HEK293 (cell line): ENCODE results near the gene HOXA3.

Experiments used
- CTCF ChIA-PET: fragments of 350-600 bp; formaldehyde crosslinking; extraction: SDS; loops from one replicate; lab custom pipeline; 2021; ENCODE audit warnings: antibody characterized with exemption; lab: Yijun Ruan, JAX
- POLR2A ChIA-PET: fragments of 300-600 bp; formaldehyde crosslinking; extraction: SDS; loops from one replicate; lab custom pipeline; 2020; ENCODE audit warnings: antibody characterized with exemption, inconsistent platforms; lab: Yijun Ruan, JAX
- H3K27ac ChIP-seq: fragments of 200-500 bp; sonication (Bioruptor generic); 2 replicates; pipeline ENCODE4 v1.5.1; 2014; ENCODE audit warnings: low read depth, low read length, control low read depth, inconsistent platforms; ENCODE audit errors: extremely low read depth
- H3K36me3 ChIP-seq, 2 experiments: fragments of 200-500 bp in 1 of 2; sonication (Bioruptor generic) in 1 of 2; 1 replicate in 1 of 2; 2 replicates in 1 of 2; pipeline ENCODE4 v1.5.1; 2014 to 2017; ENCODE audit warnings: inconsistent platforms in 2 of 2, low read length in 2 of 2; ENCODE audit not compliant: control insufficient read depth in 2 of 2, insufficient read depth in 1 of 2
- H3K4me1 ChIP-seq: fragments of 200-500 bp; sonication (Bioruptor generic); 2 replicates; pipeline ENCODE4 v1.5.1; 2014; ENCODE audit warnings: mild to moderate bottlenecking, low read length, inconsistent platforms; ENCODE audit not compliant: control insufficient read depth, insufficient read depth
- H3K4me3 ChIP-seq: 2 replicates; pipeline ENCODE4 v1.5.1; 2011; ENCODE audit warnings: low read depth, mild to moderate bottlenecking, control low read depth, low read length, moderate library complexity
- H3K9me3 ChIP-seq: fragments of 200-500 bp; sonication (Bioruptor generic); 2 replicates; pipeline ENCODE4 v1.5.1; 2014; ENCODE audit warnings: low read depth, low read length, inconsistent platforms; ENCODE audit not compliant: control insufficient read depth, insufficient read depth
- BCL11A ChIP-seq: fragments of 450-650 bp; formaldehyde crosslinking; IDR thresholded peaks from 2 replicates; pipeline ENCODE4 v1.5.1; 2016; ENCODE audit warnings: low read depth, missing biosample characterization, missing genetic modification characterization
- EGR2 ChIP-seq: fragments of 450-650 bp; formaldehyde crosslinking; IDR thresholded peaks from 2 replicates; pipeline ENCODE4 v1.5.1; 2016; ENCODE audit warnings: low read depth, missing biosample characterization, missing genetic modification characterization
- HOXD13 ChIP-seq: sonication (generic); formaldehyde crosslinking; IDR thresholded peaks from 2 replicates; pipeline ENCODE4 v1.8.0; 2022; ENCODE audit warnings: missing genetic modification reagents, borderline replicate concordance
- IKZF3 ChIP-seq: fragments of 450-650 bp; IDR thresholded peaks from 2 replicates; pipeline ENCODE4 v1.5.0; 2018; ENCODE audit warnings: missing biosample characterization, mild to moderate bottlenecking, missing genetic modification characterization, moderate library complexity
- KLF1 ChIP-seq: fragments of 450-650 bp; formaldehyde crosslinking; IDR thresholded peaks from 2 replicates; pipeline ENCODE4 v1.5.1; 2016; ENCODE audit warnings: missing biosample characterization, missing genetic modification characterization
- KLF10 ChIP-seq: fragments of 450-650 bp; IDR thresholded peaks from 2 replicates; pipeline ENCODE4 v1.5.1; 2018; ENCODE audit warnings: missing biosample characterization, mild to moderate bottlenecking, missing genetic modification characterization
- KLF8 ChIP-seq: fragments of 450-650 bp; formaldehyde crosslinking; IDR thresholded peaks from 2 replicates; pipeline ENCODE4 v1.5.1; 2016; ENCODE audit warnings: missing biosample characterization, missing genetic modification characterization
- MYNN ChIP-seq: fragments of 450-650 bp; formaldehyde crosslinking; IDR thresholded peaks from 2 replicates; pipeline ENCODE4 v1.5.1; 2016; ENCODE audit warnings: missing biosample characterization, missing genetic modification characterization, borderline replicate concordance
- RBAK ChIP-seq: fragments of 450-650 bp; formaldehyde crosslinking; IDR thresholded peaks from 2 replicates; pipeline ENCODE4 v1.5.1; 2016; ENCODE audit warnings: missing biosample characterization, missing genetic modification characterization
- SP2 ChIP-seq: fragments of 450-650 bp; formaldehyde crosslinking; IDR thresholded peaks from 2 replicates; pipeline ENCODE4 v1.5.1; 2016; ENCODE audit warnings: missing biosample characterization, missing genetic modification characterization
- YY1 ChIP-seq: fragments of 450-650 bp; formaldehyde crosslinking; IDR thresholded peaks from 2 replicates; pipeline ENCODE4 v1.5.1; 2018; ENCODE audit warnings: missing biosample characterization, missing genetic modification characterization
- ZBTB8A ChIP-seq: fragments of 450-650 bp; formaldehyde crosslinking; IDR thresholded peaks from 2 replicates; pipeline ENCODE4 v1.5.1; 2016; ENCODE audit warnings: missing biosample characterization, missing genetic modification characterization
- ZEB2 ChIP-seq: fragments of 450-650 bp; formaldehyde crosslinking; IDR thresholded peaks from 2 replicates; pipeline ENCODE4 v1.5.1; 2016; ENCODE audit warnings: missing biosample characterization, missing genetic modification characterization
- ZFHX2 ChIP-seq: fragments of 450-650 bp; formaldehyde crosslinking; conservative IDR thresholded peaks from 2 replicates; pipeline ENCODE4 v1.5.1; 2016; ENCODE audit warnings: missing biosample characterization, missing genetic modification characterization
- ZFP37 ChIP-seq: fragments of 450-650 bp; formaldehyde crosslinking; IDR thresholded peaks from 2 replicates; pipeline ENCODE4 v1.5.1; 2016; ENCODE audit warnings: missing biosample characterization, missing genetic modification characterization
- ZNF311 ChIP-seq: fragments of 450-650 bp; formaldehyde crosslinking; IDR thresholded peaks from 2 replicates; pipeline ENCODE4 v1.5.1; 2017; ENCODE audit warnings: missing biosample characterization, missing genetic modification characterization, borderline replicate concordance
- ZNF354C ChIP-seq: fragments of 450-650 bp; formaldehyde crosslinking; IDR thresholded peaks from 2 replicates; pipeline ENCODE4 v1.5.1; 2016; ENCODE audit warnings: missing biosample characterization, missing genetic modification characterization, low read depth, borderline replicate concordance
- ZNF423 ChIP-seq: fragments of 450-650 bp; formaldehyde crosslinking; IDR thresholded peaks from 2 replicates; pipeline ENCODE4 v1.5.1; 2016; ENCODE audit warnings: missing biosample characterization, missing genetic modification characterization
- ZNF501 ChIP-seq: fragments of 450-650 bp; formaldehyde crosslinking; IDR thresholded peaks from 2 replicates; pipeline ENCODE4 v1.5.1; 2016; ENCODE audit warnings: missing biosample characterization, missing genetic modification characterization
- ZNF571 ChIP-seq: fragments of 450-650 bp; formaldehyde crosslinking; IDR thresholded peaks from 2 replicates; pipeline ENCODE4 v1.5.0; 2017; ENCODE audit warnings: missing biosample characterization, missing genetic modification characterization
- ZNF660 ChIP-seq: fragments of 450-650 bp; IDR thresholded peaks from 2 replicates; pipeline ENCODE4 v1.5.1; 2018; ENCODE audit warnings: missing biosample characterization, mild to moderate bottlenecking, missing genetic modification characterization
- ZNF76 ChIP-seq: fragments of 450-650 bp; formaldehyde crosslinking; IDR thresholded peaks from 2 replicates; pipeline ENCODE4; 2016; ENCODE audit warnings: low read depth, missing biosample characterization, missing genetic modification characterization, borderline replicate concordance
- ZNF791 ChIP-seq: fragments of 450-650 bp; formaldehyde crosslinking; IDR thresholded peaks from 2 replicates; pipeline ENCODE4 v1.5.1; 2016; ENCODE audit warnings: missing biosample characterization, missing genetic modification characterization
- TF ChIP-seq, protein P1 (sequence below): fragments of 450-650 bp; formaldehyde crosslinking; IDR thresholded peaks from 2 replicates; pipeline ENCODE4 v1.5.1; 2016; ENCODE audit warnings: missing biosample characterization, missing genetic modification characterization
- TF ChIP-seq, protein P2 (sequence below): fragments of 450-650 bp; formaldehyde crosslinking; IDR thresholded peaks from 2 replicates; pipeline ENCODE4 v1.5.1; 2016; ENCODE audit warnings: missing biosample characterization, missing genetic modification characterization
- TF ChIP-seq, protein P3 (sequence below): fragments of 450-650 bp; formaldehyde crosslinking; IDR thresholded peaks from 2 replicates; pipeline ENCODE4 v1.5.1; 2016; ENCODE audit warnings: missing biosample characterization, missing genetic modification characterization

Gene HOXA3

DNA sequence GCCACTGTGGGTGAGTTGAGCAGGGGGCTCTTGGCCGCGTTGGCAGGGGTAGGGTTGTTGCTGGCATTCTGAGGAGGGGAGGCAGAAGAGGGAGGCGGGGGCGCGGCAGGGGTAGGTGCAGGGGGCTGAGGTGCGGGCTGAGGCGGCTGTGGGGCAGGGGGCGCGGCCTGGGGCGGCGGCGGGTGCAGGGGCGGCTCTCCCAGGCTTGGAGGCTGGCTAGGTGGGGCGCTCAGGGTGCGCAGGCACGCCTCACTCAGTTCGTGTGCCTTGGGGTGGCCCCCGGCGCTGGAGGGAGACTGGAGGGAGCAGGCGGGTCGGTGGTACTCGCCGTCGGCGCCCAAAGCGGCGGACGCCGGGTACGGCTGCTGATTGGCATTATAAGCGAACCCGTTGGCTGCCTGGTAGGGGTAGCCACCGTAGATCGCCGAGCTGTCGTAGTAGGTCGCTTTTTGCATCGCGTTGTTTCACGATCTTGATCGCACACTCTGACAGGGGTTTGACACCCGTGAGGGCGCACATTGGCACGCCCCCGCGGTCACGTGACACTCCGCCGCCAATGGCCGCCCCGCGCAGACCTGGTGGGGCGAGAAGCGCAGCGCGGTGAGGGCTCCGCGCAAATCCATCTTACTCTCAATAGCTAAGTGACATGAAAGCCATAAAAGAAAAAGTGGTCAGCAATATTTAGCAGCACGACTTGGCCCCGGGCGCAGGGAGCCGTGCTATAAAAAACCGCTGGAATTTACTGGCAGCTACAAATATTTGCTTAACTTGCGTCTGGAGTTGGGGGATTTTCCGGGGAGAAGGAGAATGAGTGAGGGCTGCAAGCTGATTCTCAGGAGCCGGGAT, 42.0 kb downstream of the HOXA3 start (continued):
- no peak for TF ChIP-seq ZNF76 (tag by site-specific recombination)
- TF ChIP-seq, protein P1, sequence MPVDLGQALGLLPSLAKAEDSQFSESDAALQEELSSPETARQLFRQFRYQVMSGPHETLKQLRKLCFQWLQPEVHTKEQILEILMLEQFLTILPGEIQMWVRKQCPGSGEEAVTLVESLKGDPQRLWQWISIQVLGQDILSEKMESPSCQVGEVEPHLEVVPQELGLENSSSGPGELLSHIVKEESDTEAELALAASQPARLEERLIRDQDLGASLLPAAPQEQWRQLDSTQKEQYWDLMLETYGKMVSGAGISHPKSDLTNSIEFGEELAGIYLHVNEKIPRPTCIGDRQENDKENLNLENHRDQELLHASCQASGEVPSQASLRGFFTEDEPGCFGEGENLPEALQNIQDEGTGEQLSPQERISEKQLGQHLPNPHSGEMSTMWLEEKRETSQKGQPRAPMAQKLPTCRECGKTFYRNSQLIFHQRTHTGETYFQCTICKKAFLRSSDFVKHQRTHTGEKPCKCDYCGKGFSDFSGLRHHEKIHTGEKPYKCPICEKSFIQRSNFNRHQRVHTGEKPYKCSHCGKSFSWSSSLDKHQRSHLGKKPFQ (tag by site-specific recombination), result 0 out of 2 replicates have a peak, but pooled peaks have one; percentile 26
- no peak for TF ChIP-seq KLF1 (tag by site-specific recombination)
- no peak for TF ChIP-seq ZNF311
- TF ChIP-seq, protein P2, sequence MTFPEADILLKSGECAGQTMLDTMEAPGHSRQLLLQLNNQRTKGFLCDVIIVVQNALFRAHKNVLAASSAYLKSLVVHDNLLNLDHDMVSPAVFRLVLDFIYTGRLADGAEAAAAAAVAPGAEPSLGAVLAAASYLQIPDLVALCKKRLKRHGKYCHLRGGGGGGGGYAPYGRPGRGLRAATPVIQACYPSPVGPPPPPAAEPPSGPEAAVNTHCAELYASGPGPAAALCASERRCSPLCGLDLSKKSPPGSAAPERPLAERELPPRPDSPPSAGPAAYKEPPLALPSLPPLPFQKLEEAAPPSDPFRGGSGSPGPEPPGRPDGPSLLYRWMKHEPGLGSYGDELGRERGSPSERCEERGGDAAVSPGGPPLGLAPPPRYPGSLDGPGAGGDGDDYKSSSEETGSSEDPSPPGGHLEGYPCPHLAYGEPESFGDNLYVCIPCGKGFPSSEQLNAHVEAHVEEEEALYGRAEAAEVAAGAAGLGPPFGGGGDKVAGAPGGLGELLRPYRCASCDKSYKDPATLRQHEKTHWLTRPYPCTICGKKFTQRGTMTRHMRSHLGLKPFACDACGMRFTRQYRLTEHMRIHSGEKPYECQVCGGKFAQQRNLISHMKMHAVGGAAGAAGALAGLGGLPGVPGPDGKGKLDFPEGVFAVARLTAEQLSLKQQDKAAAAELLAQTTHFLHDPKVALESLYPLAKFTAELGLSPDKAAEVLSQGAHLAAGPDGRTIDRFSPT (tag by site-specific recombination), result peak; percentile 45; the same call in 1 of the 2 replicates
- no peak for TF ChIP-seq MYNN
- TF ChIP-seq ZNF423, result 0 out of 2 replicates have a peak, but pooled peaks have one; percentile 40
- TF ChIP-seq ZNF354C, result no peak
- TF ChIP-seq KLF8 (tag by site-specific recombination), result no peak
- no peak for TF ChIP-seq BCL11A
- TF ChIP-seq IKZF3, result no peak; the same call in 1 of the 2 replicates
- TF ChIP-seq ZNF660 (tag by site-specific recombination), result 0 out of 2 replicates have a peak, but pooled peaks have one; percentile 46
- peak; percentile 49; the same call in 1 of the 2 replicates for TF ChIP-seq KLF10 (tag by site-specific recombination)

DNA sequence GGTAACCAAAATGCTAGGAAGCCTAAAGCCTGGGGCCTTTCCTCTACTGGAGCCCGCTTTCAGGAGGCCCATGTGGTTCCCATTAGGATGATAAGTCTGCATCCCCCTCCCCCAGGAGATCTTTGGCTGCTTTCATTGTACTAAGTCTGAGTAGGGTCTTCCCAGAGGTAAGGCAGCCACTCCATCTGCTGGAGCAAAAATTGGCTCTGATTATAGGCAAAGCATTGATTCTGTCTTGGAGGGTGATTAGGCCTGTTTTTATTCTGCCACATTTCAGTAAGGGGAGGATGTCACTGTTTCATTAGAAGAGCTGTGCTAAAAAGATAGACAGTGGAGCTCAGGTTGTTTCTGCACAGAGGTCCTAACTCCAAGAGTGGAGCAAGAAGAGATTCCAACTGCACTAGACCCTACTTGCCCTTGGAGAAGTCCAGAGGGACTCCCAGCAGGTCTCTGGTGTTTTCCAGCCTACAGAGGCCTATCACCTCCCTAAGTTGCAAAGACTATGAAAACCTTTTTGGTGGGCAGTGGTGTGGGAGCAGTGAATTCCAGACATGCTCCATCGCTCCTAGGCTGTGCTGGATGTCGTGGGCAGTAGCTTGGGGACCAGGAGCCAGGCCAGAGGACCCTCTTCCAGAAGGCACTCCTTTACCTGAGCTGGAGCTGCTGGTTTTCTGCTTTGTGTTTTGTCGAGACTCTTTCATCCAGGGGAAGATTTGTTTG, 42.8 kb downstream of the HOXA3 start:
- POLR2A ChIA-PET, result interaction anchor here (1.7 to 3.2 kb wide), 2 partner anchors 12 to 246 kb away, joined by 14 to 31 read pairs; partner anchors contain the start of genes HOXA1 and SKAP2
- CTCF ChIA-PET, result interaction anchor here (0.6 to 1.9 kb wide), 4 partner anchors 11 to 436 kb away, joined by 3 to 6 read pairs (median 4); partner anchors contain the start of gene HOXA5
- no peak overlapping the region; the same call in 1 of the 2 replicates for H3K27ac ChIP-seq

DNA sequence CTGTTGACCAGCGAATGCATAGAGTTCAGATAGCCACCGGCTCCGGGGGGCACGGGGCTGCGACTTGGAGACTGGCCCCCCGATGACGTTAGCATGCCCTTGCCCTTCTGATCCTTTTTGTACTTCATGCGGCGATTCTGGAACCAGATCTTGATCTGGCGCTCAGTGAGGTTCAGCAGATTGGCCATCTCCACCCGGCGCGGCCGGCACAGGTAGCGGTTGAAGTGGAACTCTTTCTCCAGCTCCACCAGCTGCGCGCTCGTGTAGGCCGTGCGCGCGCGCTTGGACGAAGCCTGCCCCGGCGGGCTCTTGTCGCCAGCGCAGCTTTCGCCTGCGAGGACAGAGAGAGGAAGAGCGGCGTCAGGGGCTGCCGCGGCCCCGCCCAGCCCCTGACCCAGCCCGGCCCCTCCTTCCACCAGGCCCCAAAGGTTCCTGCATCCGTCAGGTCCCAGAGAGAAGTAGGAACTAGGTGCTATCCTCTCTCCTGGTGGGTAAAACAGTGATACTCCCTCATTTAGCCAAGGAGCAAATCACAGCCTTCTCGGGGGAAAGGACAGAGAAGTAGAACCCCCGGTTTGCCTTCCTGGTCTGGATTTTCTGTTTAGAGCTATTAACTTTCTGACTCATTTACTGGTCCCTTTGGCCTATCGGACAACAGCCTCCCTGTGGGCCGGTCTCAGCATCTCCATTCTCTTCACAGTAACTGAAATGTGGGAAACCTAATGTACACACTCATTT, 43.8 kb downstream of the HOXA3 start:
- POLR2A ChIA-PET, result interaction anchor here (0.6 to 3.2 kb wide), 4 partner anchors 11 to 418 kb away, joined by 3 to 31 read pairs (median 4); partner anchors contain the start of gene HOXA1
- H3K36me3 ChIP-seq, result peaks cover 11 to 25% of the 10 kb centered on the region in 2 experiments
- no peak overlapping the region for H3K4me3 ChIP-seq
- TF ChIP-seq ZNF501 (tag by site-specific recombination) (no peak), ZNF311 (no peak), ZBTB8A (tag by site-specific recombination) (no peak), RBAK (tag by site-specific recombination) (no peak), ZNF791 (tag by site-specific recombination) (no peak), ZFP37 (tag by site-specific recombination) (no peak), SP2 (no peak), YY1 (tag by site-specific recombination) (no peak), ZNF571 (tag by site-specific recombination) (no peak)
- TF ChIP-seq, protein P3, sequence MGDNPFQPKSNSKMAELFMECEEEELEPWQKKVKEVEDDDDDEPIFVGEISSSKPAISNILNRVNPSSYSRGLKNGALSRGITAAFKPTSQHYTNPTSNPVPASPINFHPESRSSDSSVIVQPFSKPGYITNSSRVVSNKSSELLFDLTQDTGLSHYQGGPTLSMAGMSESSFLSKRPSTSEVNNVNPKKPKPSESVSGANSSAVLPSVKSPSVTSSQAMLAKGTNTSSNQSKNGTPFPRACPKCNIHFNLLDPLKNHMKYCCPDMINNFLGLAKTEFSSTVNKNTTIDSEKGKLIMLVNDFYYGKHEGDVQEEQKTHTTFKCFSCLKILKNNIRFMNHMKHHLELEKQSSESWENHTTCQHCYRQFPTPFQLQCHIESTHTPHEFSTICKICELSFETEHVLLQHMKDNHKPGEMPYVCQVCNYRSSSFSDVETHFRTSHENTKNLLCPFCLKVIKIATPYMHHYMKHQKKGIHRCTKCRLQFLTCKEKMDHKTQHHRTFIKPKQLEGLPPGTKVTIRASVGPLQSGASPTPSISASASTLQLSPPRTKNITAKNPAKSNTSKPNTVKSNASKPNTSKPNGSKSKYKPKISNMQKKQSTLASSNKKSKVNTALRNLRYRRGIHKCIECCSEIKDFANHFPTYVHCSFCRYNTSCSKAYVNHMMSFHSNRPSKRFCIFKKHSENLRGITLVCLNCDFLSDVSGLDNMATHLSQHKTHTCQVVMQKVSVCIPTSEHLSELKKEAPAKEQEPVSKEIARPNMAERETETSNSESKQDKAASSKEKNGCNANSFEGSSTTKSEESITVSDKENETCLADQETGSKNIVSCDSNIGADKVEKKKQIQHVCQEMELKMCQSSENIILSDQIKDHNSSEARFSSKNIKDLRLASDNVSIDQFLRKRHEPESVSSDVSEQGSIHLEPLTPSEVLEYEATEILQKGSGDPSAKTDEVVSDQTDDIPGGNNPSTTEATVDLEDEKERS (tag by site-specific recombination), result no peak

More for the DNA sequence above, 42.8 kb downstream of the HOXA3 start:
- H3K36me3 ChIP-seq, result peaks cover 11 to 25% of the 10 kb centered on the region in 2 experiments
- H3K9me3 ChIP-seq, result no peaks in the 10 kb centered on the region
- TF ChIP-seq HOXD13, result no peak
- TF ChIP-seq EGR2, result peak; percentile 73
- peak; percentile 64 for TF ChIP-seq ZFHX2 (tag by site-specific recombination)
- no peak for TF ChIP-seq ZEB2 (tag by site-specific recombination)
- H3K4me3 ChIP-seq, result no peak overlapping the region
- peaks cover 6% of the 10 kb centered on the region for H3K4me1 ChIP-seq

More for the DNA sequence above, 43.8 kb downstream of the HOXA3 start:
- peaks cover 3% of the 10 kb centered on the region for H3K4me1 ChIP-seq
- H3K9me3 ChIP-seq, result no peaks in the 10 kb centered on the region
- CTCF ChIA-PET, result interaction anchor here (1.8 kb wide), 1 partner anchor 35 kb away, joined by 5 read pairs; the partner anchor contains the start of gene HOXA5
- H3K27ac ChIP-seq, result no peak overlapping the region
